Heart right ventricle (tissue), 16 donors: Measurements from ENCODE around the gene PCYOX1L. TPM values are rescaled to one million over a fixed set of nuclear protein-coding genes. Genes with fewer than 3 reads are reported as not detected.

Source experiments
- ATAC-seq, 8 donors: fragments of 200-7000 bp; cut with Tn5 transposase; one replicate each; pipeline ENCODE4 v1.9.1; 2020; ENCODE audit warnings: mild to moderate bottlenecking in 8 of 8, moderate library complexity in 8 of 8, moderate number of reproducible peaks in 1 of 8
- DNase-seq, 2 donors: peaks; one replicate each; pipeline ENCODE4 v3.0.0-alpha.2; 2020
- H3K27ac ChIP-seq, 10 donors: fragments of 200-600 bp; sonication (generic) in 2 of 10; one replicate each; pipeline versions ENCODE4 v1.5.0 to v1.8.0; 2020 to 2022; ENCODE audit warnings: mild to moderate bottlenecking in 3 of 10
- H3K27me3 ChIP-seq, 7 donors: fragments of 200-600 bp; one replicate each; pipeline ENCODE4 v1.8.0; 2021 to 2022; ENCODE audit warnings: mild to moderate bottlenecking in 2 of 7
- H3K36me3 ChIP-seq, 9 donors: fragments of 200-600 bp; sonication (generic) in 1 of 9; one replicate each; pipeline versions ENCODE4 v1.5.0 to v1.8.0; 2020 to 2022; ENCODE audit warnings: mild to moderate bottlenecking in 2 of 9
- H3K4me1 ChIP-seq, 9 donors: fragments of 200-600 bp; sonication (generic) in 1 of 9; one replicate each; pipeline versions ENCODE4 v1.5.0 to v1.8.0; 2020 to 2022; ENCODE audit warnings: mild to moderate bottlenecking in 4 of 9
- H3K4me3 ChIP-seq, 10 donors: fragments of 200-600 bp; sonication (generic) in 2 of 10; one replicate each; pipeline versions ENCODE4 v1.5.0 to v1.8.0; 2020 to 2022; ENCODE audit warnings: mild to moderate bottlenecking in 7 of 10, moderate library complexity in 2 of 10
- H3K9me3 ChIP-seq, 11 donors: fragments of 200-600 bp in 10 of 11; sonication (generic) in 2 of 11; one replicate each; pipeline versions ENCODE4 v1.5.0 to v1.8.0; 2013 to 2022; ENCODE audit warnings: mild to moderate bottlenecking in 2 of 11, control low read depth in 1 of 11, moderate library complexity in 1 of 11
- CTCF ChIP-seq, 9 donors: fragments of 200-600 bp; sonication (generic) in 2 of 9; IDR thresholded peaks; one replicate each; pipeline versions ENCODE4 v1.5.0 to v1.8.0; 2021 to 2022; ENCODE audit warnings: antibody characterized with exemption in 9 of 9, mild to moderate bottlenecking in 5 of 9, moderate library complexity in 1 of 9
- WGBS, 2 donors: extraction: QIAGEN DNeasy Blood & Tissue Kit; methylation state at CpG; one replicate each; pipeline ENCODE4 v1.1.7; 2013; ENCODE audit warnings: inconsistent platforms in 1 of 2; 5-methylcytosine and 5-hydroxymethylcytosine counted together
- intact Hi-C, 10 donors: fragments of 100-400 bp; cut with DNase I; formaldehyde crosslinking; loops; one replicate each; pipeline versions ENCODE4 v1.11.1 to v1.14.2; 2022
- polyA plus RNA-seq, 2 donors: library from polyadenylated mRNA; stranded (reverse); fragments of 200-250 nt; gene quantifications; one replicate each; pipeline ENCODE4 v1.2.3, GENCODE V29; 2013
- total RNA-seq, 10 donors: library from RNA; stranded (reverse); fragmentation: NEBNext Ultra II Directional in 3 of 10; extraction: Animal tissue kit (Norgen Biotek cat#: 25700) in 3 of 10; gene quantifications; one replicate each; pipeline versions ENCODE4 v1.2.1 to v1.2.4, GENCODE V29; 2021 to 2023
- donor health status: Arrhythmogenic right ventricular cardiomyopathy.
- donor health status: ischemic (EF 13 %, LVEDD 7.1; RV severe dilation, severe dysfunction).
- donor health status: healthy with polysubstance abuse.
- donor health status: DM: no; HTN: yes; CAD: no.
- donor health status: DM: no; HTN: no; CAD: no.
- donor health status: ischemic (EF 25% LVEDD 6.9; RV normal size, moderate dysfunction).
- donor health status: ischemic (EF 25% LVEDD 5.7; RV mildly dilated, moderate dysfunction).
- donor health status: healthy.
- donor health status: DM: yes; HTN: yes; CAD: no.
- donor health status: Ischemic cardiomyopathy.
- donor health status: ischemic (EF 35%, LVEDD 5.7; RV mildly dilated, moderate dysfunction).
- donor health status: nonischemic (EF 11% LVEDD 7.7; RV severe dilation, severe dysfunction).
- donor health status: DM: yes; HTN: yes; CAD: no.
- donor health status: PGD.
- donor health status: ischemic (EF 29% LVEDD 5.4; RV normal size, mild dysfunction).
- donor health status: nonischemic (EF 23%, LVEDD 6.1; RV moderate dilation, normal function).

The PCYOX1L gene
- total and polyA plus RNA-seq, 12 donors, result 2.6 to 6.2 (median 4.4) TPM

- Histone ChIP-seq H3K27me3 (no peaks in the 10 kb centered on the region), H3K27ac (peak overlapping the region in 9 of 10 donors; percentile 3 to 89 (median 68)), H3K4me1 (peaks cover 0 to 58% (median 33%) of the 10 kb centered on the region in 9 donors), H3K36me3 (peaks cover 0 to 99% (median 29%) of the 10 kb centered on the region in 9 donors), H3K4me3 (no peak overlapping the region), H3K9me3 (no peaks in the 10 kb centered on the region)
- 79 to 80% methylated on average over 14 of the region's 14 CpGs for WGBS, 2 donors
- ATAC-seq, result no peak
- intact Hi-C loops, result loop anchor here in 6 of 10 donors (2.0 to 5.0 kb wide), 7 partner anchors 40 to 250 kb away; partner anchors contain the start of genes AFAP1L1 (in 1 of the 6) and PCYOX1L (in 1 of the 6)
- no peak for DNase-seq
- peak; percentile 29 to 73 (median 63) for TF ChIP-seq CTCF (IDR thresholded peaks at IDR 0.05)
Observed at GRCh38 chr5:149317281-149318048, 40.4 kb upstream of the PCYOX1L start.

GRCh38 chr5:149319174-149319573 is 38.7 kb upstream of the PCYOX1L start:
- no peak overlapping the region for H3K4me3 ChIP-seq
- H3K27ac ChIP-seq, result peak overlapping the region in 7 of 10 donors; percentile 4 to 89 (median 57)
- no peaks in the 10 kb centered on the region for H3K27me3 ChIP-seq
- ATAC-seq (no peak), DNase-seq (no peak)
- peaks cover 0 to 61% (median 41%) of the 10 kb centered on the region in 9 donors for H3K4me1 ChIP-seq
- no peaks in the 10 kb centered on the region for H3K9me3 ChIP-seq
- H3K36me3 ChIP-seq, result peaks cover 0 to 99% (median 41%) of the 10 kb centered on the region in 9 donors
- 92 to 95% methylated on average over 3 of the region's 3 CpGs for WGBS, 2 donors
- TF ChIP-seq CTCF (IDR thresholded peaks at IDR 0.05), result no peak
- intact Hi-C loops, result loop anchor here in 5 of 10 donors (5.0 kb wide), 6 partner anchors 38 to 248 kb away; partner anchors contain the start of genes AFAP1L1 (in 1 of the 5) and PCYOX1L (in 1 of the 5)

- H3K9me3 ChIP-seq, result no peaks in the 10 kb centered on the region
- H3K4me1 ChIP-seq, result peaks cover 3 to 68% (median 46%) of the 10 kb centered on the region in 9 donors
- peak; percentile 85 to 95 (median 90) for ATAC-seq
- H3K4me3 ChIP-seq, result no peak overlapping the region
- peak; percentile 85 to 91 for DNase-seq
- intact Hi-C loops, result loop anchor here in 2 of 10 donors (5.0 kb wide), 2 partner anchors 36 to 41 kb away; partner anchors contain the start of gene PCYOX1L (in 1 of the 2)
- 16 to 20% methylated on average over 4 of the region's 4 CpGs for WGBS, 2 donors
- H3K36me3 ChIP-seq, result peaks cover 0 to 99% (median 41%) of the 10 kb centered on the region in 9 donors
- H3K27ac ChIP-seq, result peak overlapping the region in 9 of 10 donors; percentile 18 to 89 (median 63)
- no peaks in the 10 kb centered on the region for H3K27me3 ChIP-seq
- TF ChIP-seq CTCF (IDR thresholded peaks at IDR 0.05), result no peak
Observed at GRCh38 chr5:149320791-149321330, 37.0 kb upstream of the PCYOX1L start.

- Histone ChIP-seq H3K27ac (peak overlapping the region in 7 of 10 donors; percentile 9 to 70 (median 48)), H3K9me3 (no peaks in the 10 kb centered on the region), H3K4me1 (peaks cover 3 to 61% (median 40%) of the 10 kb centered on the region in 9 donors), H3K4me3 (no peak overlapping the region), H3K36me3 (peaks cover 0 to 99% (median 45%) of the 10 kb centered on the region in 9 donors), H3K27me3 (no peaks in the 10 kb centered on the region)
- DNase-seq (no peak), ATAC-seq (no peak)
- 79 to 82% methylated on average over 12 of the region's 12 CpGs for WGBS, 2 donors
- TF ChIP-seq CTCF (IDR thresholded peaks at IDR 0.05), result no peak
- intact Hi-C loops, result loop anchor here in 2 of 10 donors (5.0 kb wide), 2 partner anchors 35 to 40 kb away; partner anchors contain the start of gene PCYOX1L (in 1 of the 2)
Observed at GRCh38 chr5:149322518-149322917, 35.3 kb upstream of the PCYOX1L start.
